ENCODE measurements around the gene ZKSCAN2.
A peak's percentile ranks its signal among the peaks of the same experiment; 100 is the strongest.

Gene ZKSCAN2

GRCh38 chr16:25257470-25257955 is at the start of gene ZKSCAN2:
ZKSCAN2 (minus strand) TSS chr16:25257845; CDS start chr16:25257127, 718 bp downstream.
- DNase-seq (ENCODE audit: low read depth in 2 of 2): peak; percentile 69 to 74

DNA sequence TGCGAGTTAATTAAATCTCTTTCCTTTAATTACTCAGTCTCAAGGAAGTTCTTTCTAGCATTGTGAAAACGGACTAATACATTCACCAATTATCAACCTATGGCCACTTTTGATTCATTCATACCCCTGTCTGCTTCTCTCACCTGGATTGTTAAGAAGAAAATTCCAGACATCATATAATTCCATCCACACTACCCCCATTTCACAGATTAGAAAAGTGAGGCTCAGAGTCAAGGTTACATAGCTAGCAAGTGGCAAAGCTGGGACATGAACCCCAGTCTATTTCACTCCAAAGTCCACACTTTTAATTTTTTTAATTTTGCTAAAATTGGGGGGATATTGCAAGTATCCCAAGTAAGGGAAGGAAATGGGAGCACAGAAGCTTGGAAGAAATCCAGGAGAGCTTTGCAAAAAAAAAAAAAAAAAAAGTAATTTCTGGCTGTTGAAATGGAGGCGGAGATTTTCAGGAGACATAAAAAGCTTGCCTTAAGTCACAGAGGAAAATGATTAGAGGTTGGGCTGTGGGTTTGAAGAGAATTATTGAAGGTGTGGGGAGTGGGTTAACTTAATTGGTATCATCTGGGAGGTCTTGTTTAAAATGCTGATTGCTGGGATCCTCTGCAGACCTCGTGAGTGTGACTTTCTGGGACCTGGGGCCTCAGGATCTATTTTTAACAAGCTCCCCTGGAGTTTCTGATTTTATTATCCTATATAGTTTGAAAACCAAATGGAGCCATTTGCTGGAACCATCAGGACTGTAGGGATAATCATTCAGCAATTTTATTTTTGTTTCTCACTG is 42.3 kb upstream of the ZKSCAN2 start:
- DNase-seq (ENCODE audit: low read depth in 2 of 2): no peak

GRCh38 chr16:25298165-25298872 is 40.7 kb upstream of the ZKSCAN2 start:
- no peak for DNase-seq (ENCODE audit: low read depth in 2 of 2)

GRCh38 chr16:25297151-25297787 is 39.6 kb upstream of the ZKSCAN2 start:
- no peak for DNase-seq (ENCODE audit: low read depth in 2 of 2)

DNA sequence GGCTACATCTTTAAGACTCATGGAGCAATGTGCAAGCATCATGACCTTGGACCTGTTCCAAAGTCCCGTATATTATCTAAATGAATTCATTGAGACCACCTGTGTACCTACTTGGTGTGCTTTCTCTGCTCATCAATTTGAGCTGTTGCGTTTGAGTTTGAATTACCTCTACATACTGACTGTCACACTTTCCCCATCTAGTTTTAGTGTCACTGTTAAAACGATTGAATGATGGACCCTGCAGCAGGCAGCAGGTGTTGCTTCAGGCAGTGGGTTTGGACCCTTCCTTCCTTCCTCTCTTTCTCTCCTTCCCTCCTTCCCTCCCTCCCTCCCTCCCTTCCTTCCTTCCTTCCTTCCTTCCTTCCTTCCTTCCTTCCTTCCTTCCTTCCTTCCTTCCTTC is 33.9 kb upstream of the ZKSCAN2 start:
- no peak for DNase-seq (ENCODE audit: low read depth in 2 of 2)

GRCh38 chr16:25289466-25289865 is 31.8 kb upstream of the ZKSCAN2 start:
- no peak for DNase-seq (ENCODE audit: low read depth in 2 of 2)

DNA sequence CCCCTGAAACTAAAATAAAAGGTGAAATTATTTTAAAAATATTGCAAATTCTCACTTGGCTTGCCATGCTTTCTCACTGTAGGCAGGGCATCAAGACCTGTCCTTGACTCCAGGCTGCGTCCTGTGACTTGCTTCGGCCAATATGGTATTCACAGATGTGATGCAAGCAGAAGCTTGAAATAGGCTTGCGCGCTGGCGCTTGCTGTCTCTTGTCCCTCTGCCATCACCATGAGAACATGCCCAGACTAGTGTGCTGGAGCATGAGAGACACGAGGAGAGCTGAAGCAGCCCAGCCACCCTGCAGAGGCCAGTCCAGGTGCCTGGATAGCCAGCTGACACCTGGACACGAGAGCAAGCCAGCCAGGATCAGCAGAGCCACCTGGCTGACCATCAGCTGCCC is 21.8 kb upstream of the ZKSCAN2 start:
- DNase-seq (ENCODE audit: low read depth in 2 of 2): no peak

GRCh38 chr16:25271421-25271820 is 13.8 kb upstream of the ZKSCAN2 start:
- no peak for DNase-seq (ENCODE audit: low read depth in 2 of 2)

DNA sequence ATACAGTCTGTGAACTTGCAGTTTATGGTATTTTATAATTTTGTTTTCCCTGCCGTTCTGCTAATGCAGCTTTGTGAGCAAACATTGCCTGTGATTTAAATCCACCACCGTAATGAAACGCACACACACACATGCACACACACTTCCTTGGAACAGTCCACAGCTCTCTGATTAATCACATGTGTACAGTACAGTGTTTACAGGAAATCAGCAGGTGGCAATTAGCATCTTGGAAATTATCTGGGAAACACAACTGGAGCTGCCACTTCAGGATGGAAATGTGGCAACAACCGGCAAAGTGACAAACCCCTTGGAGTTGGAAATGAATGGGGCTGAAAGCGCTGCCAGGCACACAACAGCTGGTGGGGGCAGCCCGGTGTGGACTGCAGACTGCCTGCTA is 12.9 kb upstream of the ZKSCAN2 start:
- DNase-seq (ENCODE audit: low read depth in 2 of 2): no peak

DNA sequence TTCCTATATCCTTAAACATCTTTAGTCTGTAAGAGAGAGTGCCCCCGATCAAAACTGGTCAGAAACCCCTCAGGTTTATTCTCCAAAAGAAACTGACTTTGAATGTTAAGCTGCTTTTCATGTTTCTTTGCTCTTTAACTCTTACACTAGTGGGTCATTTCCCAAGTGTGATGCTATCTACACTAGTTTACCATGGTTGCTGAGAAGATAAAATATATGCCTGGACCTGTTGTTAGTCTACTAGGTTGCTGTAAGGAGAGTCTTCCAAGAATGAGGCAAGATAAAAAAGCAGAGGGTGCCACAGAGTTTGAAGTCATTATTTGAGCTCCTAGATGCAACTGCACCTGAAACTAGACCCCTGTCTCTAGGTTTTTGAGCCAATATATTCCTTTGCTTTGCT is 12.2 kb upstream of the ZKSCAN2 start:
- no peak for DNase-seq (ENCODE audit: low read depth in 2 of 2)

DNA sequence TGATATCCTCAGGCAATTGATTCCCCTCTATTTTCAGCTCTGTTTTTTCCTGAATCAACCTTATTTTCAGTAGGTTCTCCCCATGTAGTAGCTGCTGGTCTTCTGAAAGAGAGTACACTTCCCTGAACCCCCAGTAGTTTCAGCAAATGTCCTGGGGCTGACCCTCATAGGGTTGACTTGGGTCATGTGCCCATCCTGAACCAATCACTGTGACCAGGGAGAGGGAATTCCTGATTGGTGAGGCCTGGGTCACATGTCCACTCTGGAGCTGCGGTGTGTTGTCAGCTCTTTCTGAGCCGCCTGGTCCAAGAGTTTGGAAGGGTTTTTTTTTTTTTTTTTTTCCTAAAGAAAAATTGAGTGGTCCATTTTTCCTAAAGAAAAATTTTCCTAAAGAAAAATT is 8.3 kb upstream of the ZKSCAN2 start:
- DNase-seq (ENCODE audit: low read depth in 2 of 2): no peak

DNA sequence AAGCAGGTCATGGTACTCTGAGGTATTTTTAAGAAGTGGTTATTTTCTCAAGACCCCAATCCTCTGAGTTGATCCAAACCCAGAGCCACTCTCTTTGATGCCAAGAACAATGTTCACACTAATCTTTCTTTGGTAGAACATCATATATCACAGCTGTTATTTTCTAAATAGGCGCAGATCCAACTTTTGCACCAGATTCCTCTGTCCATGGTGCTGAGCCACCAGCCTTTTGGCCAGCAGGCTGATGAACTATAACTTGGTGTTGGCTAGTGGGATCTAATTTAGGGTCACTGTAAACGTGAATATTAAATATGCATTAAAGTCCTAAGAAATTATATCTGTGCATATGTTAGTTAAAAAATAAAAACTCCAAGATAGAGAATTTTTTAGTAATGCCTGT is 7.0 kb upstream of the ZKSCAN2 start:
- no peak for DNase-seq (ENCODE audit: low read depth in 2 of 2)

- no peak for DNase-seq (ENCODE audit: low read depth in 2 of 2)
Observed at GRCh38 chr16:25260416-25260815, 2.8 kb upstream of the ZKSCAN2 start.

- no peak for DNase-seq (ENCODE audit: low read depth in 2 of 2)
Observed at GRCh38 chr16:25258861-25259179, 1.2 kb upstream of the ZKSCAN2 start.

- peak; percentile 60 to 75 for DNase-seq (ENCODE audit: low read depth in 2 of 2)
Observed at GRCh38 chr16:25257956-25258860, 563 bp upstream of the ZKSCAN2 start.

GRCh38 chr16:25256695-25257469 is 763 bp downstream of the ZKSCAN2 start:
- DNase-seq (ENCODE audit: low read depth in 2 of 2): no peak

GRCh38 chr16:25253322-25253721 is 4.3 kb downstream of the ZKSCAN2 start:
- no peak for DNase-seq (ENCODE audit: low read depth in 2 of 2)

- DNase-seq (ENCODE audit: low read depth in 2 of 2): no peak
Observed at GRCh38 chr16:25250467-25250866, 7.2 kb downstream of the ZKSCAN2 start.

GRCh38 chr16:25235991-25236390 is 21.7 kb downstream of the ZKSCAN2 start:
- DNase-seq (ENCODE audit: low read depth in 2 of 2): no peak

DNA sequence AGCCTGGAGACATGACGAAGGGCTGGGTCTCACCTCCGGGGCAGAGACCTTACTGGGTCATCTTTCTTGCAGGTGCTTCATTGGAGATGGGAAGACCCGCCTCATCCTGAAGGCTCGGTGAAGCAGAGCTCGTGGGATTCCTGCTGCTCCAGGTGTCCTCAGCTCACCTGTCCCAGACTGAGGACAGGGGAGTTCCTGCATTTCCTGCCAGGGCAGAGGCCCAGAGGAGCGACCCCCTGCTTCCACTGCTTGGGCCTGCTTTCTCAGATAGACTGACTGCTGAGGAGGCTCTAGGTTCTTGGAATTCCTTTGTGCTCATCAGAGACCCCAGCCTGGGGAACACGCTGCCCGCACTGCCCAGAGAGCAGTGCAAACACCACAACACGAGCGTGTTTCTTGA is 29.3 kb downstream of the ZKSCAN2 start:
- DNase-seq (ENCODE audit: low read depth in 2 of 2): no peak

DNA sequence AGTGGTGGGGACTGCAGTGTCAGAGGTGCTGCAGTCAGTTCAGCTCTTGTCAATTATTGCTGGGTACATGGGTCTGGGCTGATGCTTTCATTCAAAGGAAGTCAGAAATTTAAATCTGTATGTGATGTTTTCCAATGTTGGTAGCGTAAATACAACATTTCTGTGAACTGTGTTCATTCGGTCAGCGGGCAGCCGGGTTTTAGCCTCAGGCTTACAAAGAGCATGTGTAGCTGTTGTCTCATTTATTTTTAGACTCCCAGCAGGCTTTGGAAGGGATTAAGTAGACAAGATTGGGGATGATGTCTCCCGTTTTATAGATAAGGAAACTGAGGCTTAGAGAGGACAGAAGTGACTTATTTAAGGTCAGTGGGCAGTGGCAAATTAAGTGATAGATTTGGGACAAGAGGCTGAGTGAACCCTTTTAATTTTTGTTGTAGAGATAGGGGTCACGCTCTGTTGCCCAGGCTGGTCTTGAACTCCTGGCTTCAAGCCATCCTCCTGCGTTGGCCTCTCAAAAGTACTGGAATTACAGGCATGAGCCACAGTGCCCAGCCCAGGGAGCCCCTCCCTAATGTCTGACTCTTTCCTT is 32.8 kb downstream of the ZKSCAN2 start:
- no peak for DNase-seq (ENCODE audit: low read depth in 2 of 2)
